Fibroblast of skin of right quadriceps (primary cell): Measurements from ENCODE around the gene MYL9.
A peak's percentile ranks its signal among the peaks of the same experiment; 100 is the strongest.

Source experiments
- DNase-seq: peaks from one replicate; pipeline ENCODE4 v3.0.0-alpha.2; 2013

MYL9 gene

DNA sequence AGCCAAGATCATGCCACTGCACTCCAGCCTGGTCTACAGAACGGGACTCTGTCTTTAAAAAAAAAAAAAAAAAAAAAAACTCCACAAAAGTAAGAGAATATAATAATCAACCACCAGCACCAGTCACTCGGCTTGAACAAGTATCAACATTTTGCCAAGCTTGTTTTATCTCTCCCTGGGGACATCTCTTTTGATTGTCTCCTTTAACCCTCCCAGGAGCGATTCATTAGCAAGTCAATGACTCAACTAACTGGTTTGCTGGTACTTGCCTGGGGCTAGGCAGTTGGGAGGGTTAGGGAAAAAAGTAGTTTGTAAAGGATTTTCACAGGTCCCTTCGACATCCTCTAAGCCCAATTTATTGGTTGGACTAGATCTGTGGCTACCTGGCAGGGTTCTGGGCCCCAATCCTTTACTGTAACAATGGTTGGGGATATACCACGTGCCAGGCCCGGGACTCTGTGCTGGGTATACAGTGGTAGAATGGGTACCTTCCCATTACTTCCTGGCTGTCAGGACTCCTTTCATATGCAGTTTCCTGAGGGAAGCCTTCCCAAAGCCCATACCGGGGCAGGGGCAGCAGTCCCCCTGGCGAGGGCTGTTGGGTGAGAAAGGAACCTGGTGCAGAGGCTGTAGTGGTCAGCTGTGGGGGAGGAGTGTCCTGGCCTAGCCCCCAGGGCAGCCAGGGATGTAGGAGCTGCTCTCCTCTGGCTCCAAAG, 44.2 kb downstream of the MYL9 start:
- peak; percentile 82 for DNase-seq

GRCh38 chr20:36587388-36588070, 46.2 kb downstream of the MYL9 start:
- no peak for DNase-seq

DNA sequence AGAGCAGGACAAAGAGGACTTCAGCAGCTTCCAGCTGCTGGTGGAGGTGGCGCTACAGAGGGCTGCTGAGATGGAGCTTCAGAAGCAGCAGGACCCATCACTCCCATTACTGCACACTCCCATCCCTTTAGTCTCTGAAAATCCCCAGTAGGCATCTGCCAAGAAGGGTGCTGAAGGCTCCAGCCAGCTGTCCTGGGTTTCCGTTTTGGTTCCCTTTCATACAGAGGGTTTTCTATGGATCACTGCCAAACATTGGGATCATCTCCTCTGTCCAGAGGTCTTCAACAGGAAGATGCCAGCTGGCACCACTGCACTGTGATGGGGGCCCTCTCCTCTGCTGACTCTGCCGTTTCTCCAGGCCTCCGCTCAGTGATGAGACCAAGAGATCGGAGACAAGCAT, 50.0 kb downstream of the MYL9 start:
- DNase-seq = no peak

DNA sequence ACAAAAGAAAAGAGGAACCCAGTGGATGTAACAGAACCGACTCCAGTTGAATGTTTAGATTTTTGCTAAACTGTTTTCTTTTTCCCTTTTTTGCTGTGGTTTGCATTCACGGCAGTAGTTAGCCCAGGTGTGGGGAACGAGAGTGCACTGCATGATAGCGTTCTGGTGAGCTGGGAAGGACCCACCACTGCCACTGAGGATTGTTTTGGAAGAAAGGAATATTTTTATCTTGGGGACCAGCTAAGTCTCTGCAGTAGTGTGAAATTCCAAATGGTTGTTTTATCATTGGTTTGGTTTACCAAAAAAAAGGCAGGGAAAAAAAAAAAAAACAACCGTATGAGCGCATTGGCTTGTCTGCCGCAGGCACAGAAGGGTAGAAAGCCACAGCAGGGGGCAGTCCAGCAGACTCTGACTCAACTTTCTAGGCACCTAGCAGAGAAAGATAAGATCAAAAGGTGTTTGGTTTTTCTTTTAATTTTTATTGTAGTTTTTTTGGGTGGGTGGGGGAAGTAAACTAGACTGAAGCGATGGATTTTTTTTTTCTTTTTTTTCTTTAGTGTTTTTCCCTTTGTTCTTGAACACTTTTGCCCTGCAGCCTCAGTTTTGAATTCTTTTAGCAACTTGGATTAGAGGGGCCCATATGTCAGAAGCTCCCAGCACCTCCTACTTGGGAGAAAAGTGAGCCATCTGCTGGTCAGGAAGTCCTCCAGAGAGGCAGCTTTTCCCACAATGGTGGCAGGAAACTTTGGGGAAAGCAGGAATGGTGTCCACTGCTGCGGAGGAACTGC, 50.7 kb downstream of the MYL9 start:
- peak; percentile 53 for DNase-seq

GRCh38 chr20:36593347-36593929, 52.1 kb downstream of the MYL9 start:
- no peak for DNase-seq

DNA sequence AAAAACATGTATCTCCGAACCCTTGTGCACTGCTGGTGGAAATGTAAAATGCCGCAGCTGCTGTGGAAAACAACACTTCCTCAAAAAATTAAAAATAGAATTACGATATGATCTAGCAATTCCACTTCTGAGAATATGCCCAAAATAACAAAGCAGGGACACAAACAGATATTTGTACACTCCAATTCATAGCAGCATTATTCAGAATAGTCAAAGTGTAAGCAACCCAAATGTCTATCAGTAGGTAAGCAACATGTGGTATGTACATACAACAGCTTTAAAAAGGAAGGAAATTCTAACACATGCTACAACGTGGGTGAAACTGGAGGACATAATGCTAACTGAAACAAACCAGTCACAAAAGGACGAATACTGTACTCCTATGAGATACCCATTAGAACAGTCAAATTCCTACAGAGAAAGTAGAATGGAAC, 58.6 kb downstream of the MYL9 start:
- DNase-seq = no peak
